DND-41 (cell line): ENCODE data around the gene STAM.

Source experiments
- ATAC-seq: fragments of 200-7000 bp; cut with Tn5 transposase; 3 replicates; pipeline ENCODE4 v1.9.1; 2021; ENCODE audit warnings: low read depth; ENCODE audit not compliant: insufficient read depth
- DNase-seq: peaks from one replicate; pipeline ENCODE4 v3.0.0-alpha.2; 2020
- H2AFZ ChIP-seq: 2 replicates; pipeline ENCODE4 v1.6.0; 2012; ENCODE audit warnings: low read depth, low read length
- H3K27ac ChIP-seq: 2 replicates; pipeline ENCODE4 v1.5.1; 2012; ENCODE audit warnings: low read length, inconsistent platforms
- H3K27me3 ChIP-seq: fragments of 200-600 bp; sonication (generic); 2 replicates; pipeline ENCODE4 v1.6.0; 2012; ENCODE audit warnings: low read length, mild to moderate bottlenecking, inconsistent platforms; ENCODE audit not compliant: insufficient read depth, poor library complexity
- H3K36me3 ChIP-seq: 2 replicates; pipeline ENCODE4 v1.5.1; 2012; ENCODE audit warnings: low read length, inconsistent platforms; ENCODE audit not compliant: insufficient read depth
- H3K4me1 ChIP-seq: 2 replicates; pipeline ENCODE4 v1.5.1; 2012; ENCODE audit warnings: mild to moderate bottlenecking, low read length; ENCODE audit not compliant: insufficient read depth
- H3K4me2 ChIP-seq: 2 replicates; pipeline ENCODE4 v1.6.0; 2012; ENCODE audit warnings: mild to moderate bottlenecking, moderate library complexity, low read length, inconsistent platforms; ENCODE audit not compliant: insufficient read depth
- H3K4me3 ChIP-seq, 2 experiments: fragments of 200-600 bp in 1 of 2; shearing (Covaris generic) in 1 of 2; 2 replicates each; pipeline ENCODE4 v1.5.1; 2012 to 2016; ENCODE audit warnings: inconsistent platforms in 2 of 2, low read length in 2 of 2, mild to moderate bottlenecking in 2 of 2, low read depth in 1 of 2, moderate library complexity in 1 of 2
- H3K79me2 ChIP-seq: 2 replicates; pipeline ENCODE4 v1.6.0; 2012; ENCODE audit warnings: low read length, inconsistent platforms; ENCODE audit not compliant: insufficient read depth
- H3K9ac ChIP-seq: 2 replicates; pipeline ENCODE4 v1.6.0; 2012; ENCODE audit warnings: low read depth, mild to moderate bottlenecking, inconsistent platforms, low read length, moderate library complexity
- H3K9me3 ChIP-seq: 2 replicates; pipeline ENCODE4 v1.5.1; 2012; ENCODE audit warnings: low read length, moderate library complexity, mild to moderate bottlenecking, inconsistent platforms; ENCODE audit not compliant: insufficient read depth, severe bottlenecking
- H4K20me1 ChIP-seq: 2 replicates; pipeline ENCODE4 v1.6.0; 2012; ENCODE audit warnings: low read length; ENCODE audit not compliant: insufficient read depth
- CTCF ChIP-seq: IDR thresholded peaks from 2 replicates; pipeline ENCODE4 v1.5.1; 2012; ENCODE audit warnings: borderline replicate concordance, low read length, moderate library complexity, mild to moderate bottlenecking; ENCODE audit not compliant: poor library complexity, severe bottlenecking; ENCODE audit errors: extremely low read depth
- EZH2 ChIP-seq: IDR thresholded peaks from 3 replicates; pipeline ENCODE4 v1.6.1; 2012; ENCODE audit warnings: borderline replicate concordance, low read depth, mild to moderate bottlenecking, moderate library complexity, low read length, inconsistent platforms; ENCODE audit not compliant: severe bottlenecking

Gene STAM

GRCh38 chr10:17742918-17743317, 99.0 kb downstream of the STAM start:
- Histone ChIP-seq H3K4me3 (no peak overlapping the region), H3K79me2 (no peaks in the 10 kb centered on the region), H3K27ac (peak overlapping the region; percentile 96), H3K27me3 (no peaks in the 10 kb centered on the region), H2AFZ (no peak overlapping the region), H3K4me2 (no peak overlapping the region), H3K9me3 (no peaks in the 10 kb centered on the region), H3K4me1 (peaks cover 54% of the 10 kb centered on the region), H3K36me3 (no peaks in the 10 kb centered on the region), H4K20me1 (no peaks in the 10 kb centered on the region), H3K9ac (no peak overlapping the region)
- TF ChIP-seq CTCF: peak; percentile 74
- TF ChIP-seq EZH2: no peak
- DNase-seq: peak; percentile 76
- no peak for ATAC-seq

DNA sequence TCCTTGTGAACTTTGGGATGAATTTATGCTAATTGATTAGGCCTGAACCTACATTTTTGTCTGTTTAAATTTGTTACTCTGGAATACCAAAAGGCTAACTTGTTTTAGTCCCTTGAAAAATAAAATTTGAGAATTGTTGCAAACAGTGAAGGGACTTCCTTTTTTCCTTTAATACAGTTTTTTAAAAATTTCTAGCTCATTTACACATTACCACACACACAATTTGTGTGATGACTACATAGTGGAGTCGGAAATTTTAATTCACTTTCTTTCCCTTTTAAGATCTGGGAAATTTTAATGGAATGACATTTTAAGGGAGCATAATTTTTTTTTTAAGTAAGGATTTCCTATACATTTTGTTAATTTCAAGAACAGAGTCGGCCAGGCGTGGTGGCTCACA, 99.5 kb downstream of the STAM start:
- Histone ChIP-seq H3K9me3 (no peaks in the 10 kb centered on the region), H3K36me3 (no peaks in the 10 kb centered on the region), H4K20me1 (no peaks in the 10 kb centered on the region), H3K4me2 (no peak overlapping the region), H3K79me2 (no peaks in the 10 kb centered on the region), H3K27ac (peak overlapping the region; percentile 96), H3K4me3 (no peak overlapping the region), H3K4me1 (peaks cover 54% of the 10 kb centered on the region), H3K9ac (peak overlapping the region; percentile 41), H3K27me3 (no peaks in the 10 kb centered on the region), H2AFZ (no peak overlapping the region)
- TF ChIP-seq CTCF: no peak
- no peak for TF ChIP-seq EZH2
- ATAC-seq: no peak
- no peak for DNase-seq

DNA sequence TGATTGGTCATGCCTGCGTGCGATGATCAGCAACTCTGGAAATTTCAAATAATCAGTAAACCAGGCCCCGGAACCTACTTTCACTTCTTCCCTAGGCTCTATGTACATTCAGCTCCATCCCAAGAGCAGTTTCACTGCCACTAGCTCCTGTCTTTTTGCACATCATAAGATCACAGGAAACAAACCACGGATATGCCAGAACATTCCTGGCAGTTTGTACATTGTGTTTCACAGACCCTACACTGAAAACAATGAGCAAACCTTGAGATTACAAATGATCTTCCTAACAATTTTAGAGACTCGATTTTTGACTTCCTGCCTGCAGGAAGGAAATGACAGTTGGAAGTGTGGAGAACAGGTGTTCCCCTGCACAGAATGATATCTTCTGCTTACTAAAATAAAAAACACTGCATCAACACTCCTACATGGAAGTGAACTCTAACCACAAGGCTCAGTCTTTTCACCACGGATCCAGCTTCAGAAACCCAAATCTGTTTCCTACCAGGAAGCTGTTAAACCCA, 100.5 kb downstream of the STAM start:
- Histone ChIP-seq H3K9ac (peak overlapping the region; percentile 41), H2AFZ (peak overlapping the region; percentile 53), H3K27ac (peak overlapping the region; percentile 96), H3K79me2 (no peaks in the 10 kb centered on the region), H3K4me1 (peaks cover 54% of the 10 kb centered on the region), H3K4me3 (peak overlapping the region in 1 of 2 experiments; percentile 32; a peak in 2 of 4 replicates), H3K4me2 (peak overlapping the region; percentile 55), H3K36me3 (no peaks in the 10 kb centered on the region), H3K9me3 (no peaks in the 10 kb centered on the region), H3K27me3 (no peaks in the 10 kb centered on the region), H4K20me1 (no peaks in the 10 kb centered on the region)
- DNase-seq (peak; percentile 76), ATAC-seq (peak; percentile 90)
- TF ChIP-seq CTCF (no peak), EZH2 (no peak)
